ENCODE measurements around the gene CPNE7. TPM values are rescaled to one million over a fixed set of nuclear protein-coding genes. Genes with fewer than 3 reads are reported as not detected.

CPNE7 gene
- total and polyA plus RNA-seq, 4 donors, result 0.30 to 0.56 (median 0.47) TPM; not detected in 1

- 91% methylated on average over 34 of the region's 34 CpGs for WGBS
- no peaks in the 10 kb centered on the region for H3K27me3 ChIP-seq (ENCODE audit: control insufficient read depth in 4 of 4, insufficient read depth in 4 of 4, low read length in 3 of 4)
- no peak overlapping the region for H3K9ac ChIP-seq (ENCODE audit: low read depth in 1 of 2, low read length in 2 of 2)
- no peak for DNase-seq (ENCODE audit: low spot score)
- no peak overlapping the region for H3K27ac ChIP-seq (ENCODE audit: low read depth in 1 of 2, low read length in 2 of 2)
- no peak for TF ChIP-seq FOXA2 (IDR thresholded peaks at IDR 0.05)
- no peak for TF ChIP-seq MAX (IDR thresholded peaks at IDR 0.05)
- no peak for TF ChIP-seq NR2F2 (IDR thresholded peaks at IDR 0.05)
- TF ChIP-seq YY1 (IDR thresholded peaks at IDR 0.05), result no peak
- no peak for TF ChIP-seq GABPA (IDR thresholded peaks at IDR 0.05 in 1 of 2, conservative IDR thresholded peaks at IDR 0.05 in 1 of 2)
- TF ChIP-seq, protein P1, sequence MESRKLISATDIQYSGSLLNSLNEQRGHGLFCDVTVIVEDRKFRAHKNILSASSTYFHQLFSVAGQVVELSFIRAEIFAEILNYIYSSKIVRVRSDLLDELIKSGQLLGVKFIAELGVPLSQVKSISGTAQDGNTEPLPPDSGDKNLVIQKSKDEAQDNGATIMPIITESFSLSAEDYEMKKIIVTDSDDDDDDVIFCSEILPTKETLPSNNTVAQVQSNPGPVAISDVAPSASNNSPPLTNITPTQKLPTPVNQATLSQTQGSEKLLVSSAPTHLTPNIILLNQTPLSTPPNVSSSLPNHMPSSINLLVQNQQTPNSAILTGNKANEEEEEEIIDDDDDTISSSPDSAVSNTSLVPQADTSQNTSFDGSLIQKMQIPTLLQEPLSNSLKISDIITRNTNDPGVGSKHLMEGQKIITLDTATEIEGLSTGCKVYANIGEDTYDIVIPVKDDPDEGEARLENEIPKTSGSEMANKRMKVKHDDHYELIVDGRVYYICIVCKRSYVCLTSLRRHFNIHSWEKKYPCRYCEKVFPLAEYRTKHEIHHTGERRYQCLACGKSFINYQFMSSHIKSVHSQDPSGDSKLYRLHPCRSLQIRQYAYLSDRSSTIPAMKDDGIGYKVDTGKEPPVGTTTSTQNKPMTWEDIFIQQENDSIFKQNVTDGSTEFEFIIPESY (IDR thresholded peaks at IDR 0.05), result no peak
- TF ChIP-seq TAF1 (conservative IDR thresholded peaks at IDR 0.05), result no peak
- no peak for TF ChIP-seq REST (IDR thresholded peaks at IDR 0.05)
- no peak for TF ChIP-seq RXRA (IDR thresholded peaks at IDR 0.05)
- no peak for TF ChIP-seq JUND (IDR thresholded peaks at IDR 0.05)
- no peak for TF ChIP-seq SP1 (IDR thresholded peaks at IDR 0.05)
- TF ChIP-seq HNF4G (IDR thresholded peaks at IDR 0.05), result no peak
- TF ChIP-seq FOXA1 (IDR thresholded peaks at IDR 0.05), result no peak
- TF ChIP-seq, protein P2, sequence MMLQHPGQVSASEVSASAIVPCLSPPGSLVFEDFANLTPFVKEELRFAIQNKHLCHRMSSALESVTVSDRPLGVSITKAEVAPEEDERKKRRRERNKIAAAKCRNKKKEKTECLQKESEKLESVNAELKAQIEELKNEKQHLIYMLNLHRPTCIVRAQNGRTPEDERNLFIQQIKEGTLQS (IDR thresholded peaks at IDR 0.05), result no peak
- no peak for TF ChIP-seq CTCF (IDR thresholded peaks at IDR 0.05; ENCODE audit: low read depth, low read length, missing input control)
- no peak for TF ChIP-seq EGR1 (IDR thresholded peaks at IDR 0.05; ENCODE audit: low read depth in 2 of 2)
- TF ChIP-seq HNF4A (conservative IDR thresholded peaks at IDR 0.05), result no peak
- no peak for TF ChIP-seq RAD21 (IDR thresholded peaks at IDR 0.05)
- H3K4me1 ChIP-seq (ENCODE audit: control insufficient read depth in 4 of 4, insufficient read depth in 4 of 4, low read length in 3 of 4), result no peaks in the 10 kb centered on the region
- H3K4me3 ChIP-seq (ENCODE audit: low read depth in 1 of 3, low read length in 3 of 3), result no peak overlapping the region
- H3K36me3 ChIP-seq (ENCODE audit: control insufficient read depth in 4 of 4, insufficient read depth in 3 of 4, low read depth in 1 of 4, low read length in 3 of 4), result no peaks in the 10 kb centered on the region
- H3K9me3 ChIP-seq (ENCODE audit: control insufficient read depth in 4 of 4, low read length in 3 of 4), result no peaks in the 10 kb centered on the region
Measured at GRCh38 chr16:89605186-89605970, 29.8 kb downstream of the CPNE7 start.
